ENCODE data around the gene EMP2. TPM values are rescaled to one million over a fixed set of nuclear protein-coding genes. Genes with fewer than 3 reads are reported as not detected.
"Not testable (repeated sequence)": the region's sequence is repeated elsewhere in the genome, so short reads cannot be mapped to it uniquely, and the experiment has no call there.

Gene EMP2
- total RNA-seq = not detected
- 0 to 0.23 reads per million in 2 donors for total RNA-seq

GRCh38 chr16:10579965-10580882 lies at the start of gene EMP2:
TSS of gene EMP2 (minus strand) at chr16:10580598. CDS start at chr16:10547617, 32,981 bp downstream.
- H3K9me3 ChIP-seq (ENCODE audit: control insufficient read depth, low read length, poor library complexity, severe bottlenecking) = no peaks in the 10 kb centered on the region
- Mint-ChIP-seq H3K27me3 (peaks cover 72% of the 10 kb centered on the region), H3K4me1 (no peaks in the 10 kb centered on the region), H3K36me3 (ENCODE audit: low read depth) (peaks cover 2% of the 10 kb centered on the region), H3K27ac (no peak within 1 kb of the TSS), H3K4me3 (peak within 1 kb of the TSS; percentile 59)
- DNase-seq = no peak
- no peak for ATAC-seq

DNA sequence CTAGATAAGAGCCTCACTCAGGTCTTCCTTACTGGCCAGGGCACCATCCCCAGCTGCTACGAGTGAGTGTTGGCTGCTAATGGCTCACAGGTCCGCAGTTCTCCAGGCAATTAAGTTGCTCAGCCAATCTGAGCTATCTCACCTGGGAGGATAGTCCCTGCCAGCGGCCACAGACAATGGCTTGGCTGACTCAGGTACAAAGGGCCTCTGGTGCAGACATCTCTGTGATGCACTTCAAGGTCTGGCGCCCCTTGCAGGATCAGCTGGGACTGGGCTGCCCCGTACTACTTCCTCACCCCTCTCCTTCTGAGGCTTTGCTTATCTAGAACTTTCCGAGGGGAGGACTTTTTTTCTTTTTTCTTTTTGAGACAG lies 49.2 kb upstream of the EMP2 start:
- no peak overlapping the region for H3K27ac Mint-ChIP-seq
- H3K27me3 Mint-ChIP-seq = peaks cover 12% of the 10 kb centered on the region
- H3K36me3 Mint-ChIP-seq (ENCODE audit: low read depth) = no peaks in the 10 kb centered on the region
- no peaks in the 10 kb centered on the region for H3K4me1 Mint-ChIP-seq
- H3K9me3 ChIP-seq (ENCODE audit: control insufficient read depth, low read length, poor library complexity, severe bottlenecking) = no peaks in the 10 kb centered on the region
- DNase-seq (no peak), ATAC-seq (no peak)
- no peak overlapping the region for H3K4me3 Mint-ChIP-seq

- no peak for ATAC-seq
- peaks cover 6% of the 10 kb centered on the region for H3K27me3 Mint-ChIP-seq
- no peak overlapping the region for H3K4me3 Mint-ChIP-seq
- no peaks in the 10 kb centered on the region for H3K9me3 ChIP-seq (ENCODE audit: control insufficient read depth, low read length, poor library complexity, severe bottlenecking)
- H3K36me3 Mint-ChIP-seq (ENCODE audit: low read depth) = peaks cover 2% of the 10 kb centered on the region
- no peak overlapping the region for H3K27ac Mint-ChIP-seq
- no peaks in the 10 kb centered on the region for H3K4me1 Mint-ChIP-seq
- DNase-seq = no peak
Measured at GRCh38 chr16:10625595-10626357, 45.4 kb upstream of the EMP2 start.

DNA sequence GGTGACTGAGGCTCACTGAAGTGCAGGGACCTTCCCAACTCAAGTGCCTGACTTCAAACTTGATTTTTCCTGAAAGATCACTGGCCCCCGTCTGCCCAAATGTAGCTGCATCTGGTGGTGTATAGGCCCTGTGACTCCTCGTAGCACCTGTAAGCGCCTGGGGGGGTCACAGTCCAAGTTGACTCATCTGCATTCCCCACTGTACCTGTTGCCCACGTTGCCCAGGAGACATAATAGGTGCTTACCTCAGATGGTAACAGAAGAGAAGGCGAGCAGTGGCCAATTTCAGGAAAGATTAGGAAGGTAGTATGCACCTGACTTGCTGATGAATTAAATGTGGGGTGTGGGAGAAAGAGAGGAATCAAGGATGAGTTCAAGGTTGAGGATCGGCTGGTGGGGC lies 44.1 kb upstream of the EMP2 start:
- Mint-ChIP-seq H3K4me1 (no peaks in the 10 kb centered on the region), H3K27ac (no peak overlapping the region), H3K36me3 (ENCODE audit: low read depth) (peaks cover 2% of the 10 kb centered on the region), H3K4me3 (no peak overlapping the region), H3K27me3 (peaks cover 14% of the 10 kb centered on the region)
- H3K9me3 ChIP-seq (ENCODE audit: control insufficient read depth, low read length, poor library complexity, severe bottlenecking) = no peaks in the 10 kb centered on the region
- ATAC-seq (no peak), DNase-seq (no peak)

GRCh38 chr16:10623059-10623458 lies 42.7 kb upstream of the EMP2 start:
- no peaks in the 10 kb centered on the region for H3K9me3 ChIP-seq (ENCODE audit: control insufficient read depth, low read length, poor library complexity, severe bottlenecking)
- Mint-ChIP-seq H3K36me3 (ENCODE audit: low read depth) (peaks cover 2% of the 10 kb centered on the region), H3K27ac (no peak overlapping the region), H3K27me3 (peaks cover 28% of the 10 kb centered on the region), H3K4me1 (no peaks in the 10 kb centered on the region), H3K4me3 (no peak overlapping the region)
- DNase-seq (no peak), ATAC-seq (no peak)

DNA sequence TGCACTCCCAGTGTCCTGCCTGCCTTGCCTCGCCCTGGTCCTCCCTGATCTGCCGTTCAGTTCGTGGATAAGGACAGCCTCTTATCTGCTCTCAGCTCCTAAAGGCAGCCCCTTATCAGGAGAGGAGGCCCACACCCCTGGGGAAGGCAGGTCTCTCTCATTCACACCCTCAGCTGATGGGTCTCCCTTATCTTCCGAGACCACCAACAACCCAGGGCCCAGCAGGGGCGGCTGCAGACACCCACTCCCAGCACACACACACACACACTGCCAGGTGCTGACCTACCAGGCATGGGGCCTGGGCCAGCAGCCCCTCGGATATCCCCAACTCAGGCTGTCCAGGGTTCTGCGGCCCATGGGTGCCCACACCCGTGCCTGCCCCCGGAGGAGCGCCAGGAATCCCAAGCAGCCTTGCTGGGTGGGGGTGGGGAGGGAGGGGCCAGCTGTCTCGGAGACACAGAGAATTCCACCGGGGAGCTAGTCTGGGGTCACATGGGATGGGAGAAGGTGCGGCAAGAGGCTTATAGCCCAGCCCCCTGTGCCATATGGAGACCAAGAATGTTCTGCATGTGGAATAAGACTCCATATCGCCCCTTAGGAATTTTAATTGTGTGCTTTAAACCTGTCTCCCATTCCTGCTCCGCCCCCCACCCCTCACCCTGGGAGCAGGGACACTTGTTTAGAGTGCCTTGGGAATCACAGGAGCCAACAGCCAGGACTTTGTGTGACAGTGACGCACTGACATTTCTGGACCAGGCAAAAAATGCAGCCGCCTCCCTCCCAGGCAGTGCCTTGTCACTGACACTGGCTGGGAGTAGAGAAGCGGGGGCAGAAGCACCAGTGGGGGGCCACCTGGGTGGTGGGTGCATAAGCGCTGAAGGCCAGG lies 41.9 kb upstream of the EMP2 start:
- no peak overlapping the region for H3K27ac Mint-ChIP-seq
- peaks cover 34% of the 10 kb centered on the region for H3K27me3 Mint-ChIP-seq
- no peak for ATAC-seq
- no peaks in the 10 kb centered on the region for H3K9me3 ChIP-seq (ENCODE audit: control insufficient read depth, low read length, poor library complexity, severe bottlenecking)
- no peak overlapping the region for H3K4me3 Mint-ChIP-seq
- H3K4me1 Mint-ChIP-seq = no peaks in the 10 kb centered on the region
- no peak for DNase-seq
- peaks cover 2% of the 10 kb centered on the region for H3K36me3 Mint-ChIP-seq (ENCODE audit: low read depth)

GRCh38 chr16:10621216-10621949 lies 41.0 kb upstream of the EMP2 start:
- H3K4me3 Mint-ChIP-seq; DNase-seq; H3K36me3 Mint-ChIP-seq (ENCODE audit: low read depth); H3K4me1 Mint-ChIP-seq; H3K9me3 ChIP-seq (ENCODE audit: control insufficient read depth, low read length, poor library complexity, severe bottlenecking); ATAC-seq; H3K27ac Mint-ChIP-seq: not testable (repeated sequence)
- H3K27me3 Mint-ChIP-seq = peaks cover 34% of the 10 kb centered on the region

GRCh38 chr16:10620120-10620519 lies 39.7 kb upstream of the EMP2 start:
- Mint-ChIP-seq H3K36me3 (ENCODE audit: low read depth) (peaks cover 2% of the 10 kb centered on the region), H3K27me3 (peaks cover 40% of the 10 kb centered on the region), H3K4me3 (no peak overlapping the region), H3K4me1 (no peaks in the 10 kb centered on the region), H3K27ac (no peak overlapping the region)
- H3K9me3 ChIP-seq (ENCODE audit: control insufficient read depth, low read length, poor library complexity, severe bottlenecking) = no peaks in the 10 kb centered on the region
- DNase-seq = no peak
- no peak for ATAC-seq

DNA sequence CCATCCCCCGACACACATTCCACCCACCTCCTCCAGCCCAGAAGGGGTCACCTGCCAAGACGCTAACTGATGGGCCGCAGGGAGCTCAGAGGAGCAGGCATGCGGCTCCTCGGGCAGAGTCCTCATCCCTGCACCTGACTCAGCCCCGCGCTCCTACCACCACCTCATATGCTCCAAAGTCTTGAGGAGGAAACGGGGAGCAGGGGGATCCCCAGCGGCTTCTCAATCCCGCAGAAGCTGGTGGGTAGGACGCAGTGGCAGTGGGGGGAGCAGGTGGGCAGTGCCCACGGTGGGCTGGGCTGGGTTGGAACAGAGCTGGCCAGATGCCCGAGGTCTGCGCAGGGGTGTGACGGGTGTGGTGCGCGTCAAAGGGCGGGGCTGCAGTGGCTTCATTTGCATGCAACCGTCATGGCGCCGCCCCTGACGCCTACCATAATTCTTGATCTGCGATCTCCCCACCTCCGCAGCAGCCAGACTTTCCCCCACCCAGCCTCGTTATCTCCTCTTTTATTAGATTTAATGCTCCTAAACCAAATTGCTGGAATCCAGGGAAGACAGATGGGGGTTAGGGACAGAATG lies 39.0 kb upstream of the EMP2 start:
- Mint-ChIP-seq H3K36me3 (ENCODE audit: low read depth) (peaks cover 2% of the 10 kb centered on the region), H3K27ac (no peak overlapping the region), H3K4me1 (no peaks in the 10 kb centered on the region), H3K27me3 (peaks cover 40% of the 10 kb centered on the region), H3K4me3 (no peak overlapping the region)
- no peak for DNase-seq
- ATAC-seq = no peak
- H3K9me3 ChIP-seq (ENCODE audit: control insufficient read depth, low read length, poor library complexity, severe bottlenecking) = no peaks in the 10 kb centered on the region

DNA sequence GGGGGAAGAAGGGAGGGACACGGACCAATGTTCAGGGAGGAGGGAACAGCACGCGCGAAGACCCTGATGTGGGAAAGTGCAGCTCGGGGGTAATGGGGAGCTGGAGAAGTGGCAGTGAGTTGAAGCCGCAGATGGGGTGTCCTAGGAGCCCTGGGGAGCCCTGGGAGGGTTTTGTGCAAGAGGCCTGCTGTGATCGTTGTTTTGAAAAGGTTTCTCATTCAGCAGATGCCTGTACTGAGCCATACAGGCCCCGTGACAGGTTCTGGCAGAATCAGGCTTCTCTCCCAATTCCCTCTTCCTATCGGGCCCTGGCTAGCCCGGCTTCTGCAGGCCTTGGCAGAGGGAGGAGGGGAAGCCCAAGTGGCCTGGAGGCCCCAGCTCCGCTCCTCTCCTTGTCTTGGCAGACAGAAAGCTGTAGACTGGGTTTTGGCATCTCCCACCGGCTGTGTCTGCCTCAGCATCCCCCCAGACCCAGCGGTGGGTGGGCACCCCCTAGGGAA lies 38.4 kb upstream of the EMP2 start:
- Mint-ChIP-seq H3K27me3 (peaks cover 45% of the 10 kb centered on the region), H3K36me3 (ENCODE audit: low read depth) (no peaks in the 10 kb centered on the region), H3K27ac (no peak overlapping the region), H3K4me3 (peak overlapping the region; percentile 46), H3K4me1 (no peaks in the 10 kb centered on the region)
- DNase-seq = no peak
- ATAC-seq = no peak
- H3K9me3 ChIP-seq (ENCODE audit: control insufficient read depth, low read length, poor library complexity, severe bottlenecking) = no peaks in the 10 kb centered on the region

- ATAC-seq = no peak
- no peak overlapping the region for H3K4me3 Mint-ChIP-seq
- no peaks in the 10 kb centered on the region for H3K36me3 Mint-ChIP-seq (ENCODE audit: low read depth)
- H3K4me1 Mint-ChIP-seq = no peaks in the 10 kb centered on the region
- H3K27ac Mint-ChIP-seq = no peak overlapping the region
- DNase-seq = no peak
- H3K27me3 Mint-ChIP-seq = peaks cover 50% of the 10 kb centered on the region
- H3K9me3 ChIP-seq (ENCODE audit: control insufficient read depth, low read length, poor library complexity, severe bottlenecking) = no peaks in the 10 kb centered on the region
Measured at GRCh38 chr16:10617662-10618420, 37.4 kb upstream of the EMP2 start.

All from T-helper 17 cell (primary cell).